ENCODE data around the gene CTAG2. TPM values are rescaled to one million over a fixed set of nuclear protein-coding genes. Genes with fewer than 3 reads are reported as not detected.
"Not testable (repeated sequence)": the region's sequence is repeated elsewhere in the genome, so short reads cannot be mapped to it uniquely, and the experiment has no call there.

Gene CTAG2
- polyA plus RNA-seq, 2 donors = 2.8 TPM; not detected in 1

DNA sequence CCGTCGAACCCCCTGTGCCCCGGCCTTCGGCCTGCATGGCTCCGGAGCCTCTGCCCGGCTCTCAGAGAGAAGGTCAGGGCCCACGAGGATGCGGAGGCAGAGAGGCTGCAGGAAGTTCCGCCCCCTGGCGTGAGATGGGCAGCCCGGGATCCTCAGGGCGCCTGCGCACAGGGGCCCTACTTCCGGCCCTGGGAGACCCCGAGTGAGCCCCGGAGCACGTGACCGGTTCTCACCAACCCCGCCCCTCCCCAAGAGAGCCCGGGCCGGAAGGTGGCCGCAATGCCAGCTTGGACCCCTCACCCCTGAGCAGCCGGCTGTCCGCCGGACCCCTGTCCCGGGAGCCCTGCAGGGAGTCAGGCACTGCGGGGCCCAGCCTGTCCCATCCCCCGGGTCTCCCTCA, 34.2 kb downstream of the CTAG2 start, which contains the start of gene CTAG1B:
TSS of gene CTAG1B (minus strand) at position 101 of the 400 bp plus-strand sequence. CDS start at position 37, 64 bp downstream.
- H3K27ac ChIP-seq (ENCODE audit: low read depth in 2 of 2, low read length in 1 of 2); H3K27me3 ChIP-seq (ENCODE audit: control insufficient read depth in 1 of 2, insufficient read depth in 2 of 2, low read length in 2 of 2); H3K9me3 ChIP-seq (ENCODE audit: control insufficient read depth in 2 of 2, insufficient read depth in 1 of 2, low read depth in 1 of 2, low read length in 1 of 2); H3K36me3 ChIP-seq (ENCODE audit: control insufficient read depth in 2 of 2, insufficient read depth in 2 of 2, low read length in 1 of 2); H3K4me3 ChIP-seq (ENCODE audit: low read depth in 1 of 2, low read length in 2 of 2); H3K4me1 ChIP-seq (ENCODE audit: control insufficient read depth in 2 of 2, insufficient read depth in 2 of 2, low read length in 1 of 2): not testable (repeated sequence)
- no CpG with 5 or more reads among the region's 28 CpGs for WGBS, 2 donors

DNA sequence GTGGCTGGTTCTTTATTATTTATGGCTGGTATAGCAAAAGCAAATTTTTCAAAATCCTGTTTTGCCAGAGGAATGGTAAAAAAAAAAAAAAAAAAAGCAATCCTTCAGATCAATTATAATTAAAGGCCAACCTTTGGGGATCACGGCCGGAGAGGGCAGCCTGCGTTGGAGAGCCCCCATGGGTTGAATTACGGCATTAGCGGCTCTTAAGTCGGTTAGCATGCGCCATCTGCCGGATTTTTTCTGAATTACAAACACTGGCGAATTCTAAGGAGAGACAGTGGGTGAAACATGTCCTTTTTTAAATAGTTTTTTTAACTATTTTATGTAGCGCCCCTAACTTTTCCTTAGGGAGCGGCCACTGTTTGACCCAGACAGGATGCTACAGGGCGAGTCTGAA, 39.8 kb downstream of the CTAG2 start:
- H3K4me1 ChIP-seq (ENCODE audit: control insufficient read depth in 2 of 2, insufficient read depth in 2 of 2, low read length in 1 of 2); H3K9me3 ChIP-seq (ENCODE audit: control insufficient read depth in 2 of 2, insufficient read depth in 1 of 2, low read depth in 1 of 2, low read length in 1 of 2); H3K36me3 ChIP-seq (ENCODE audit: control insufficient read depth in 2 of 2, insufficient read depth in 2 of 2, low read length in 1 of 2); H3K4me3 ChIP-seq (ENCODE audit: low read depth in 1 of 2, low read length in 2 of 2); H3K27ac ChIP-seq (ENCODE audit: low read depth in 2 of 2, low read length in 1 of 2); H3K27me3 ChIP-seq (ENCODE audit: control insufficient read depth in 1 of 2, insufficient read depth in 2 of 2, low read length in 2 of 2): not testable (repeated sequence)
- 9 to 25% methylated on average over 4 to 5 of the region's 12 CpGs for WGBS, 2 donors

DNA sequence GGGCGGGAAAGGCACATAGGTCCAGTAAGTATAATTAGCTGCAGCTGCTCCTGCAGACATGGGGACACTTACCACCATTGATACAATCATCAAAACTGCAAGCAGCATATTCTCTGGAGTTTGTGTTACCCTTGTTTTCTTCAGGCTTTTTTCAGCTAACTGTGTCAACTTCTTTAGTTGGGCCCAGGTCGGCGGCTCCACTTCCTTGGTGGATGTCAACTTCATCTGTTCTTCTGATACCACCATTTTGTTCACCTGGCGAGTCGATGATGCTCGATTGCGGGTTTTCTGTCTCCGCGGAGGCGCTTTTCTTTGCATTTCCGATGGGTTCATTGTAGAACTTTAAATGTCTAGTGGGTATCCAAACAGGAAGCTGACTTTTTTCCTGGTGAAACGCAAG, 42.2 kb downstream of the CTAG2 start:
- WGBS, 2 donors = 88 to 94% methylated on average over 12 of the region's 12 CpGs
- H3K4me1 ChIP-seq (ENCODE audit: control insufficient read depth in 2 of 2, insufficient read depth in 2 of 2, low read length in 1 of 2); H3K9me3 ChIP-seq (ENCODE audit: control insufficient read depth in 2 of 2, insufficient read depth in 1 of 2, low read depth in 1 of 2, low read length in 1 of 2): not testable (repeated sequence)

DNA sequence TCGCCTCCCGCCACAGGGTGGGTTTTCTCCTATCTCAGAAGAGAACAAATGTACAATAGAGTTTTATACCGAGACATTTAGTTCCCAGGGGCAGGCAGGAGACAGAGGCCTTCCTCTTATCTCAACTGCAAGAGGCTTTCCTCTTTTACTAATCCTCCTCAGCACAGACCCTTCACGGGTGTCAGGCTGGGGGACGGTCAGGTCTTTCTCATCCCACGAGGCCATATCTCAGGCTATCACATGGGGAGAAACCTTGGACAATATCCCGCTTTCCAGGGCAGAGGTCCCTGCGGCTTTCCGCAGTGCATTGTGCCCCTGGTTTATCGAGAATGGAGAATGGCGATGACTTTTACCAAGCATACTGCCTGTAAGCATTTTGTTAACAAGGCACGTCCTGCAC, 44.6 kb downstream of the CTAG2 start:
- H3K27ac ChIP-seq (ENCODE audit: low read depth in 2 of 2, low read length in 1 of 2); H3K9me3 ChIP-seq (ENCODE audit: control insufficient read depth in 2 of 2, insufficient read depth in 1 of 2, low read depth in 1 of 2, low read length in 1 of 2); H3K4me3 ChIP-seq (ENCODE audit: low read depth in 1 of 2, low read length in 2 of 2); H3K36me3 ChIP-seq (ENCODE audit: control insufficient read depth in 2 of 2, insufficient read depth in 2 of 2, low read length in 1 of 2); H3K27me3 ChIP-seq (ENCODE audit: control insufficient read depth in 1 of 2, insufficient read depth in 2 of 2, low read length in 2 of 2); H3K4me1 ChIP-seq (ENCODE audit: control insufficient read depth in 2 of 2, insufficient read depth in 2 of 2, low read length in 1 of 2): not testable (repeated sequence)
- 76 to 84% methylated on average over 12 of the region's 12 CpGs for WGBS, 2 donors

More for the DNA sequence above, 42.2 kb downstream of the CTAG2 start:
- not testable (repeated sequence) for H3K27me3 ChIP-seq (ENCODE audit: control insufficient read depth in 1 of 2, insufficient read depth in 2 of 2, low read length in 2 of 2); H3K27ac ChIP-seq (ENCODE audit: low read depth in 2 of 2, low read length in 1 of 2); H3K36me3 ChIP-seq (ENCODE audit: control insufficient read depth in 2 of 2, insufficient read depth in 2 of 2, low read length in 1 of 2); H3K4me3 ChIP-seq (ENCODE audit: low read depth in 1 of 2, low read length in 2 of 2)

DNA sequence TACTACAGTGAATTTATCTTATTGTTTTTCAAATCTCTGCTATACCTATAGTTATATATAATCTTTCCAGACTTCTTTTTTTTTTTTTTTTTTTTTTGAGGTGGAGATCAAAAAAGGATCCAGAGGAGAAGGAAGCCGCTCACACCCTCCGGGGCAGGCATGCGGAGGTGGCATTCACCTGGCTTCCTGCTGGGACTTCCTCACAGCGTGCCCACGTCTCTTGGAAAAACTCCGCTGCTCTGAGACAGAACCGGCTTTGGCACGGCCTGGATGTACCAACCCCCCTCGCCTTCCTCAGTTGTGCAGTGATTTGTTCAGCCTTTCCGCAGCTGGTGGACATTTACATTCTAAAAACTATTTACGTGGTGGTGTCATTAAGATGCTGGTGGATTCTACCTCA, 45.4 kb downstream of the CTAG2 start:
- not testable (repeated sequence) for H3K27ac ChIP-seq (ENCODE audit: low read depth in 2 of 2, low read length in 1 of 2); H3K36me3 ChIP-seq (ENCODE audit: control insufficient read depth in 2 of 2, insufficient read depth in 2 of 2, low read length in 1 of 2); H3K4me3 ChIP-seq (ENCODE audit: low read depth in 1 of 2, low read length in 2 of 2); H3K9me3 ChIP-seq (ENCODE audit: control insufficient read depth in 2 of 2, insufficient read depth in 1 of 2, low read depth in 1 of 2, low read length in 1 of 2); H3K27me3 ChIP-seq (ENCODE audit: control insufficient read depth in 1 of 2, insufficient read depth in 2 of 2, low read length in 2 of 2); H3K4me1 ChIP-seq (ENCODE audit: control insufficient read depth in 2 of 2, insufficient read depth in 2 of 2, low read length in 1 of 2)
- WGBS, 2 donors = 84 to 89% methylated on average over 10 to 11 of the region's 11 CpGs

DNA sequence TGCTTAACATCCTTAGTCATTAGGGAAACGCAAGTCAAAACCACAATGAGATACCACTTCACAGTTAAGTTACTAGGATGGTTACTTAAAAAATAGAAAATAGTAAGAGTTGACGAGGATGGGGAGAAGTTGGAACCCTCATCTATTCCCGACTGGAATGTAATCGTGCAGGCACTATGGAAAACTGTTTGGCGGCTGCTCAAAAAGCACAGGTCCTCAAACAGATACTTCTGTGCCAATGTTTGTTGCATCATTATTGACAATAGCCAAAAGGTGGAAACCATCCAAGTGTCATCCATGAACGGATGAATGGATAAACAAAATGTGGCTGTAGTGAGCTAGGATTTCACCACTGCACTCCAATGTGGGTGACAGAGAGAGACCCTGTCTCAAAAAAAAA, 46.0 kb downstream of the CTAG2 start:
- Histone ChIP-seq H3K27me3 (ENCODE audit: control insufficient read depth in 1 of 2, insufficient read depth in 2 of 2, low read length in 2 of 2) (peaks cover 0 to 3% of the 10 kb centered on the region in 2 donors), H3K4me1 (ENCODE audit: control insufficient read depth in 2 of 2, insufficient read depth in 2 of 2, low read length in 1 of 2) (no peaks in the 10 kb centered on the region), H3K36me3 (ENCODE audit: control insufficient read depth in 2 of 2, insufficient read depth in 2 of 2, low read length in 1 of 2) (no peaks in the 10 kb centered on the region), H3K4me3 (ENCODE audit: low read depth in 1 of 2, low read length in 2 of 2) (no peak overlapping the region), H3K27ac (ENCODE audit: low read depth in 2 of 2, low read length in 1 of 2) (no peak overlapping the region), H3K9me3 (ENCODE audit: control insufficient read depth in 2 of 2, insufficient read depth in 1 of 2, low read depth in 1 of 2, low read length in 1 of 2) (no peaks in the 10 kb centered on the region)
- WGBS, 2 donors = 50 to 67% methylated on average over 6 of the region's 6 CpGs

DNA sequence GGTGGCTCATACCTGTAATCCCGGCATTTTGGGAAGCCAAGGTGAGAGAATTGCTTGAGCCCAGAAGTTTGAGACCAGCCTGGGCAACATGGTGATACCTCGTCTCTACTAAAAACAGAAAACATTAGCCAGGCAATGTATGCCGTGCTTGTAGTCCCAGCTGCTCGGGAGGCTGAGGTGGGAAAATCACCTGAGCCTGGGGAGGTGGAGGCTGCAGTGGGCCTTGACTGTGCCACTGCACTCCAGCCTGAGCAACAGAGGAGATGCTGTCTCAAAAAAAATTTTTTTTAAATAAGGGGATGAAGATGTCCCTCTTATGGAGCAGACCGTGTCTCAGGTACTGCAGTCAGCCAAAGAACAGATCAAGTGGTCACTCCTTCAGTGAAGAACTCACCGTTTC, 47.8 kb downstream of the CTAG2 start:
- Histone ChIP-seq H3K27ac (ENCODE audit: low read depth in 2 of 2, low read length in 1 of 2) (no peak overlapping the region), H3K4me3 (ENCODE audit: low read depth in 1 of 2, low read length in 2 of 2) (no peak overlapping the region), H3K27me3 (ENCODE audit: control insufficient read depth in 1 of 2, insufficient read depth in 2 of 2, low read length in 2 of 2) (peaks cover 0 to 3% of the 10 kb centered on the region in 2 donors), H3K4me1 (ENCODE audit: control insufficient read depth in 2 of 2, insufficient read depth in 2 of 2, low read length in 1 of 2) (no peaks in the 10 kb centered on the region), H3K9me3 (ENCODE audit: control insufficient read depth in 2 of 2, insufficient read depth in 1 of 2, low read depth in 1 of 2, low read length in 1 of 2) (no peaks in the 10 kb centered on the region), H3K36me3 (ENCODE audit: control insufficient read depth in 2 of 2, insufficient read depth in 2 of 2, low read length in 1 of 2) (no peaks in the 10 kb centered on the region)
- 80 to 90% methylated on average over 6 of the region's 6 CpGs for WGBS, 2 donors

DNA sequence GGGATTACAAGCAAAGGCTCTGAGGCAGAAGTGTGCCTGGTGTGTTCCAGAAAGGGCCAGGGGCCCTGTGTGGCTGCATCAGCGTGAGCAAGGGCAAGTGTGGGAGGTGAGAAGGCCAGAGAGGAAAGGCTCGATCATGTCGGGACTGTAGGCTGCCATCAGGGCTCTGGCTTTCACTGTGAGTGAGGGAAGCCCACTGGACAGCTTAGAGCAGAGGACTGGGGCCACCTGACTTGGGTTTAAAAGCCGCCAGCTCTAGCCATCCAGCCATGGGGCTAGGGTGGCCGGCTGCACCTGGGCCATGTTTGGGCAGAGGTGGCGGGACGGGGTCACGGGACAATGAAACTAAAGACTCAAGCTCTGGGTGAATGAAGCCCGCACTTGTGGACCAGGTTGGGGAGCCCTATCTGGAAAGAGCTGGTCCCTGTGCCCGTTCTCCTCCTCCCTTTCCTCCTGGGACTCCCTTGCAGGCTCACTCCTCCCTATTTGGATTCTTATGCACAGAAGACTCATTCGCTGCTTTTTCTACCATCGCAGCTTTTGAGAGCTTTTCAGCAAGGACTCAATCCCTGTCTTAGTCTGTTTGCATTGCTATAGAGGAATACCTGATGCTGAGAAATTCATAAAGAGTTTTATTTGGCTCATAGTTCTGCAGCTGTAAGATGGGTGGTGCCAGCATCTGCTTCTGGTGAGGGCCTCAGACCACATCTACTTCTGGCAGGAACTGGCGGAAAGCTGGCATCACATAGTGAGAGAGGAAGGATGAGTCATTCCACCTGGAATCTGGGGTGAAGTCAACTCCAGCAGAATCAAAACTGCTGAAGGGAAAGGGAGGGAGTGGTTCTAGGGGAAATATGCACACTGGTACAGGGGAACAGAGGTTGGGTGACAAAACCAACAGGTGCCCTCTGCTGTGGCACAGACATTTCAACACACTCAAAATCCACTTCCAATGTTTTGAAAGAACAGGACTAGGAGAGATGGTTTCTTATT, 49.6 kb downstream of the CTAG2 start:
- Histone ChIP-seq H3K4me3 (ENCODE audit: low read depth in 1 of 2, low read length in 2 of 2) (no peak overlapping the region), H3K4me1 (ENCODE audit: control insufficient read depth in 2 of 2, insufficient read depth in 2 of 2, low read length in 1 of 2) (peaks cover 0 to 2% of the 10 kb centered on the region in 2 donors), H3K36me3 (ENCODE audit: control insufficient read depth in 2 of 2, insufficient read depth in 2 of 2, low read length in 1 of 2) (no peaks in the 10 kb centered on the region), H3K9me3 (ENCODE audit: control insufficient read depth in 2 of 2, insufficient read depth in 1 of 2, low read depth in 1 of 2, low read length in 1 of 2) (peaks cover 0 to 6% of the 10 kb centered on the region in 2 donors), H3K27me3 (ENCODE audit: control insufficient read depth in 1 of 2, insufficient read depth in 2 of 2, low read length in 2 of 2) (peaks cover 0 to 3% of the 10 kb centered on the region in 2 donors), H3K27ac (ENCODE audit: low read depth in 2 of 2, low read length in 1 of 2) (no peak overlapping the region)
- WGBS, 2 donors = 66 to 70% methylated on average over 13 of the region's 13 CpGs

DNA sequence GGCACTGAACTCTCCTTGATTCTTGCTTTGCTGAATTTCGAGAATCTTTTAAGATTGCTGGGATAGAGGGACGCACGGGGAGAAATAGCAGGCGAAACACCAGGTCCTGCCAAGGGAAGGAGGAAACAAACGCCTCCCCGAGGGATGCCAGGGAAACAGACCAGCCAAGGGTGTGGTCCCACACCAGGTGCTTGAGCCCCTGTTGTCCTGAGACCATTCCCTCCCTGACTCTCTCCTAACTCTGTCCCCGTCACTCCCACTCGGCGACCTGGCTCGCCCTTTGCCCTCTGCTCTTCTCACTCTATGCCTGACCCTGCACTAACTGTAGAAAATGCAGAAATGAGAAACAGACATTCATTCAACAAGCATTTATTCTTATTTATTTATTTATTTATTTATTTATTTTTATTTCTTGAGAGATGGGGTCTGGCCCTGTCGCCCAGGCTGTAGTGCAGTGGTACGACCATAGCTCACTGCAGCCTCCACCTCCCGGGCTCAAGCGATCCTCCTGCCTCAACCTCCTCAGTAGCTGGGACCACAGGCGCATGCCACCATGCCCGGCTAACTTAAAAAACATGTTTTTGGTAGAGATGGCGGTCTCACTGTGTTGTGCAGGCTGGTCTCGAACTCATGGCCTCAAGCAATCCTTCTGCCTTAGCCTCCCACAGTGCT, 50.5 kb downstream of the CTAG2 start:
- H3K27ac ChIP-seq (ENCODE audit: low read depth in 2 of 2, low read length in 1 of 2) = no peak overlapping the region
- peaks cover 0 to 3% of the 10 kb centered on the region in 2 donors for H3K27me3 ChIP-seq (ENCODE audit: control insufficient read depth in 1 of 2, insufficient read depth in 2 of 2, low read length in 2 of 2)
- WGBS, 2 donors = 82 to 87% methylated on average over 18 of the region's 18 CpGs
- H3K4me1 ChIP-seq (ENCODE audit: control insufficient read depth in 2 of 2, insufficient read depth in 2 of 2, low read length in 1 of 2) = peaks cover 0 to 2% of the 10 kb centered on the region in 2 donors
- H3K9me3 ChIP-seq (ENCODE audit: control insufficient read depth in 2 of 2, insufficient read depth in 1 of 2, low read depth in 1 of 2, low read length in 1 of 2) = peaks cover 0 to 6% of the 10 kb centered on the region in 2 donors
- H3K4me3 ChIP-seq (ENCODE audit: low read depth in 1 of 2, low read length in 2 of 2) = no peak overlapping the region
- H3K36me3 ChIP-seq (ENCODE audit: control insufficient read depth in 2 of 2, insufficient read depth in 2 of 2, low read length in 1 of 2) = no peaks in the 10 kb centered on the region

Data from esophagus (tissue), 2 donors.